ENCODE measurements around the gene TCAP.
"Not testable (repeated sequence)": the region's sequence is repeated elsewhere in the genome, so short reads cannot be mapped to it uniquely, and the experiment has no call there.

Gene TCAP

GRCh38 chr17:39684369-39685192 lies 19.4 kb downstream of the TCAP start:
- no peak for DNase-seq

GRCh38 chr17:39687101-39687545 lies 22.0 kb downstream of the TCAP start:
- no peak for DNase-seq

- no peak for DNase-seq
Observed at GRCh38 chr17:39687546-39688474, 22.7 kb downstream of the TCAP start, which contains the start of gene PGAP3. PGAP3 (minus strand) TSS chr17:39688057; CDS start chr17:39688014, 43 bp downstream.

GRCh38 chr17:39688475-39688835 lies 23.3 kb downstream of the TCAP start:
- DNase-seq, result no peak

GRCh38 chr17:39688945-39689344 lies 23.8 kb downstream of the TCAP start:
- no peak for DNase-seq

GRCh38 chr17:39694593-39694992 lies 29.4 kb downstream of the TCAP start:
- no peak for DNase-seq

GRCh38 chr17:39695089-39695474 lies 29.9 kb downstream of the TCAP start:
- DNase-seq, result no peak

GRCh38 chr17:39696731-39697130 lies 31.6 kb downstream of the TCAP start:
- no peak for DNase-seq

- DNase-seq, result no peak
Observed at GRCh38 chr17:39697961-39698360, 32.8 kb downstream of the TCAP start.

- not testable (repeated sequence) for DNase-seq
Observed at GRCh38 chr17:39699157-39699817, 34.1 kb downstream of the TCAP start.

GRCh38 chr17:39699818-39700147 lies 34.6 kb downstream of the TCAP start, which contains the start of gene ERBB2:
ERBB2 (plus strand) TSS chr17:39700064; CDS start chr17:39700239, 175 bp downstream.
- DNase-seq, result no peak

- no peak for DNase-seq
Observed at GRCh38 chr17:39700148-39700987, 35.2 kb downstream of the TCAP start.

- DNase-seq, result no peak
Observed at GRCh38 chr17:39701012-39701783, 36.0 kb downstream of the TCAP start.

GRCh38 chr17:39701784-39702422 lies 36.8 kb downstream of the TCAP start:
- DNase-seq, result no peak

- no peak for DNase-seq
Observed at GRCh38 chr17:39702901-39703893, 38.0 kb downstream of the TCAP start.

- DNase-seq, result no peak
Observed at GRCh38 chr17:39703913-39704312, 38.8 kb downstream of the TCAP start.

GRCh38 chr17:39704821-39705551 lies 39.8 kb downstream of the TCAP start:
- no peak for DNase-seq

- no peak for DNase-seq
Observed at GRCh38 chr17:39705786-39706348, 40.7 kb downstream of the TCAP start.

GRCh38 chr17:39706383-39706782 lies 41.2 kb downstream of the TCAP start:
- no peak for DNase-seq

Measured in SW 1271 (cell line).